HG03135 (cell line): ENCODE data around the gene MOGAT3.
A peak's percentile ranks its signal among the peaks of the same experiment; 100 is the strongest.

Source experiments
- ATAC-seq: cut with Tn5 transposase; IDR thresholded peaks from one replicate; pipeline ENCODE4 v1.9.1; 2021; ENCODE audit warnings: mild to moderate bottlenecking, moderate library complexity; ENCODE audit not compliant: unreplicated experiment

The MOGAT3 gene

DNA sequence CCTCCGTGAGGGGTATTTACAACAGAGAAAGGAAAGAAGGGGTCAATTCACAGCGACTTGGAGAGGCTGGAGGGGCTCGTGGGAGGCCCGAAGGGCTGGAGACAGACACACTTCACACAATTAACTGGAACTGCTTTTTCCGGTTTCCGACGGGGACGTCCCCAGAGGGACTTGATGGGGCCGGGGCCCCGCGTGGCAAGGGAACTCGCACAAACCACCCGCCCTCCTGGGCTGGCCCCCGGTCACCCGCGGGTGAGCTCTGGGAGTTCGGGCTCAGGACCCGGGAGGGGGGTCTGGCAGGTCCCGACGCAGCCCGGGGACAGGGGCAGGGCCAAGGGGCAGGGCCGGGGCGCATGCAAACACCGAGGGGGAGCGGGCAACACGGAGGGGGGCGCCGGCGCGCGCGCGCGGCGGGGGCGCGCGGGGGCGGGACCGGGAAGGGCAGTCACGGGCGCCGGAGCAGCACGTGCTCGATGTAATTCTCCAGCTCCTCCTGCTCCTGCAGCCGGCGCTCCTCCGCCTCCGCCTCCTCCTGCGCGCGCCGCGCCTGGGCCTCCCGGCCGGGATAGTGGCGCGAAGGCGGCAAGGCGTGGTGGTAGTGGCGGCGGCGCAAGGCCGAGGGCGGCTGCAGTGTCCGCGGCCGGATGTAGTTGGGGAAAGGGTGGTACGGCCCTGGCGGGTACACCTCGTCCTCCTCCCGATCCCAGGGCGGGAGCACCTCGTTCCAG lies 38.1 kb downstream of the MOGAT3 start:
- no peak for ATAC-seq

DNA sequence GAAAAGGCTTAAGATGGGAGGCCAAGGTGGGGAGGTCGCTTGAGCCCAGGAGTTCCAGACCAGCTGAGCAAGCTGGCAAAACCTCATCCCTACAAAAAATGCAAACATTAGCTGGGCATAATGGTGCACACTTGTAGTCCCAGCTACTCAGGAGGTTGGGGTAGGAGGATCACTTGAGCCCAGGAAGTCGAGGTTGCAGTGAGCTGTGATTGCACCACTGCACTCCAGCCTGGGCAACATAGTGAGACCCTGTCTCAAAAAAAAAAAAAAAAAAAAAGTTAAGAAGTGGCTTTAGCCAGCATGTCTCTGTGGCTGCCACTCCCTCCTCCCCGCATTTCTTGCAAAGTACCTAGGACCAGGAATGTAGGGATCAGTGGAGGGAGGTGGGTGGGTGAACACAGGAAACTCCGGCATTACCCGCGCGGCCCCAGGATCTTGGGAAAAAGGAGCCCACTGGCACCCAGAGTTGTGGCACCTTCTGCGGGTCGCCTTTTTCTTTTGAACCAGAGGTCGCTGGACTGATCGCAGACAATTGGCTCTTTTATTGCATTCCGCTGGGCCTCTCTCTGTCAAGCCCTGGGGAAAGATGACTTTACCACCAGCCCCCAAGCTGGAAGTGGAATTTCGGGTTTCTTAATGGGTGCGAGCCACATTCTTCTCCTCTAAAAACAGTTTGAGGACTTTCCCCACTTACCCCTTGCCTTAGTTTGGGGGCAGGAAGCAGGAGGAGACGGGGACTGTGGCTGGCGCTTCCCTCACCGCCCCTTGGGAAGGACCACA lies 39.0 kb downstream of the MOGAT3 start:
- no peak for ATAC-seq

DNA sequence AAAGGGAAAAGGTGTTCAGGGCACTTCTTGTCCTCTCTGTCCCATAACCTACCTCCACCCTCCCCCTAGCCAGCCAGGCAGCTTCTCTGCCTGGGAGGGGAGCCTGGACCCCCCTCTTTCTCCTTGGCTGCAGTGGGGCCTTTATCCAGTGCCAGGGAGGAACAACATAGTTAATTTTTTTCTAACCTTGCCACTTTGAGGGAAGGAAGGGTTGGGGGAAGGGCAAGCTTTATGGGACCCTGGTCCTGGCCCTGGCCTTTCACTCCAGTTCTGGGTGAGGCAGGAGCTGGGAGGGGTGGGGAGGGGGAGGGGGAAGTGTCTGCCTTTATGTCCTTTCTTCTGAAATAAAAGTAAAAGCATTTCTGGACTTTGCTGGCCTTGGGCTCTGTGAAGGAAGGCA lies 39.9 kb downstream of the MOGAT3 start:
- ATAC-seq, result no peak

DNA sequence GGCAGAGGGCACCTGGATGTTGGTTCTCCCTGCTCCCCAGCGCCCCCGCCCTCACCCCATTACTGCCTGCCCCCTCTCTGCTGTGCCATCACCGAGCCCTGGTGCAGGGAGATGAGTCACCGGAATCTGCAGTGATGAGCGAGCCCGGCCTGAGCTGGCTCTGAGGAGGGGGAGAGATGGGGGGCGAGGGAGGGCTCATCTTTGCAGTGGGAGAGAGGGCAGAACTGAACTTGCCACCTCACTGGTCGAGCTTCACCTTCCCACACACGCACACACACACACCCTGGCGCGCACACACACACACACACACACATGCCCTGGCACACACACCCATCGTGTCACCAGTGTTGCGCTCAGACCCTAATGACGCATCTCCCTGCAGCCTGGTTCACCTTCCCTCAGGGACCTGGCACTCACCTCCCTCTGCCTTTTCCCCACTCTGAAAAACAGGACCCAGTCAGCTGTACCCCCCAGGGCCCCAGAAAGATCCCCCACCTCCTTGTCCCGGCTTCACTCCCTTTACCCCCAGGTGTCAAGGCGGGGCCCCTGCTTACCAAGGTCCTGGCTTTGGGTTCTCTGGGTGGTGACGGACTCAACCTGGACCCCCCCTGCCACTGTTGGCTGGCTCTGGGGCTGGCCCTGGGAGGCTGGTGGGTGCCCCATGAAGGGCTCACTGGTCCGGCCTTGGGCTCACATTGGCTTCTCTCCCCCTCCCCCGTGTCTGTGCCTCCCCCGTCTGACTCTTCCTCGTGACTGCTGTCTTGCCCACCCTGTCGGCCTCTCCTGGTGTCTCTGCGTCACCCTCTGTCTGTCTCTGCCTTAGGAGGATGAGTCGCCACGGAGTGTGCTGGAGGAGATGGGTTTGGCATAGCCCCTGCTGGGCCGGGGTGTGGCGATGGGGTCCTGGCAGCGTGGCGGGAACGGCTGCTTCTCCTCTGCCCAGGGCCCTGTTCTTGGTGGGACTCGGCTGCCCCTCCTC lies 40.9 kb downstream of the MOGAT3 start:
- no peak for ATAC-seq

DNA sequence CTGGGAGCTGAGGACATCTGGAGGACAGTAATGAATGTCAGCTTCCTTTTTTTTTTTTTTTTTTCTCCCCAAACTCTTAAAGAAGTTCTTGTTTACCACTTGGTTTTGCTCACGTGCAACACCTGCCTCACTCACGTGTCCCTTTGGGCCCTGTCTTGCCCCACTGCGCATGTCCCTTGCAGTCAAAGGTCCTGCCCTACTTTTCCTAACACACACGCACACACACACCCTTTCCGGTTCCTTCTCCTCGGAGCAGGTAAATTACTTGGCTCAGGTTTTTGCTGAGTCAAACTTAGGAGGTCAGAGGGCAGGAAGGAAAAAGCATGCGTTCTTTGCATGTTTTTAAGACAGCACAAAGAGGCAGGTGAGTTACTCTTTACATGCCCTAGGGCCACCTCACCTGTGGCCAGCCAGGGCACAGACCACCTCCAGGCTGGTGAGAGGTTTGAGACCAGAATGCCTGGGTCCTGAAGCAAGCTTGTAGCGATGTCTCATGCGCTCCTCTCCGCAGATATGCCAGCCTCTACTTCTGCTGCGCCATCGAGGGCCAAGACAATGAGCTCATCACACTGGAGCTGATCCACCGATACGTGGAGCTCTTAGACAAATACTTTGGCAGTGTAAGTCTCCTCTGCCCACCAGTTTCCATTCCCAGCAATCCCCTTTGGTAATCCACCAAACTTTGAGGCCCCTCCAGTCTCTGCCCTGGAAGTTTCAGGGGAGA lies 43.8 kb downstream of the MOGAT3 start:
- no peak for ATAC-seq

DNA sequence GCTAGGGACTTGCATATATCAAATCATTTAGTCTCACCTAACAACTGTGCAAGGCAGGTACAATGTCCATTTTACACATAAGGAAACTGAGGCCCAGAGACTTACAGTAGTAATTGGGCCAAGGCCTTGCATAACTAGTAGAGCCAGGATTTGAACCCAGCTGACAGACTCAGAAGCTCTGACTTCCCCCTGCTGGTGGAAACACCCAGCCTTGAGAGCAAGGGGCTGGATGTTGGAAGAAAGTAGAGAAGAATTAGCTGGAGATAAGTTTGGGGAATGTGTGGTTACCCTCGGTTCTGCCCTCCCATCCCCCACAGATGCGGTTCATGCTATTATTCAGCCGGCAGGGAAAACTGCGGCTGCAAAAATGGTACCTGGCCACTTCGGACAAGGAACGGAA lies 44.6 kb downstream of the MOGAT3 start:
- no peak for ATAC-seq

DNA sequence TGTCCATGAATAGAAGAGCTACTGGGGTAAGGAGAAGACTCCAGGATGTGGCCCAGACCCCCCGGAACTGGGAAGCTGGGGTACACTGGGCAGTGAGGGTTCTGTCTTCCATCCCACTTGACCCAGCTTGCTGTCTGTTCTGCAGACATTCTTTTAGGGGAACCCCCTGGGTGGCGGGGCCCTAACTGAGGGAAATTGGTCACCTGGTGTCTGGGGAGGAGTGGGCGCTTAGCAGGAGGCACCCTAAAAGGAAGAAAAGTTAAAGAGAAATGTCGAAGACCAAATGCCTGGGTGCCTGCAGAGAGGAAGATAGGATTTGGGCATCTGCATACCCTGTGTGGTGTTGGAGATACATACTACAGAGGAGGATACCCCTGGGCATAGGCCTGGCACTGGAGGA lies 45.5 kb downstream of the MOGAT3 start:
- no peak for ATAC-seq

DNA sequence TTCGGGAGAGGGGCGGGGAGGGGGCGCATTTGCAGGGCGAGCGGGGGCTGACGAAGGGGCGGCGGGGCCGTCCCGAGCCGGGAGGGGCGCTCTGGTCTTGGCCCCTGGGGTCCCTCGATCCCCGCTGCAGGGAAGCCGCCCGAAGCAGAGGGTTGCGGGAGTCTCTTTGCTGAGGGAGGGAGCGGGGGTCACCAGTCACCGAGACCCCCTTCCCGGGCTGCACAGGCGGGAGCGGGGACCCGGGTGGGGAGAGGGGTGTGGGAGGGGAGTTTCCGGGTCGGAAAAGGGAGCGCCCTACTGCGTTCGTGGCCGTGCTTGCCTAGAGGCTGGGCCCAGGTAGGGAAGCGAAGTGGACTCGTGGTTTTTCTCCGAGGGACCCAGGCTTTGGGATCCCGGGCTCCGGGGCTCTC lies 46.1 kb downstream of the MOGAT3 start:
- peak; percentile 23 for ATAC-seq

DNA sequence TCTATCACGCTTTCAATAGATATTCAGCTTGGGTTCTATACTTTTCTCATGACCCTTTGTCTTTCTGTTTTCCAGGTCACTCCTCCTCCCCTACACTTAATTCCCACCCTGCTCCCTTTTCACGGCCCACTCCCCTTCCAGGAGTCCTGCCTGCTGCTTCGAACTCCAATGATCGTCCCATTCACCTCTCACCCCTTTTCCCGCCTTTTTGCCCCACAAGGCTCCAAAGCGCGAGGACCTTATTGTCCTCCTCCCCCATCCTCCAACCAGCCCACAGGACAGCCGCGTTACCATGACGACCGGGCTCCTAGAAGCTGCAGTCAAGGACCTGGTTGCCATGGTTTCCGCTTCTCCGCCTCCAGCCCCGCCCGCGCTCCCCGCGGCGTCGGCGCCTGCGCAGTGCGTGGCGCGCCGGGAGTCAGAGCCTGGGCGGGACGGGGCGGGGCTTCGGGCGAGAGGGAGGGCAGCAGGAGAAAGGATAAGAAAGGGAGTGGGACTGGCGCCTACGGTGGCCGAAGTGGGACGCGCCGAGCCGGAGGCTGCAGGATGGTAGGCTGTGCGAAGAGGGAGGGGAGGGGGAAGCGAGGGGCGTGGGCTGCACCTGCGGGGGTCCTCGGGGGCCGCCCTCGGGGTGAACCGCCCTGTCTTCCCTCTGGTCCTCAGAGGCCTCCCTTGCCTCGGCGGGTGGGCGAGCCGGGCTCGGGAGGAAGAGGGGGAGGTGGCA lies 46.7 kb downstream of the MOGAT3 start, which contains the start of gene AP1S1:
TSS of gene AP1S1 (plus strand) at position 508 of the 724 bp plus-strand sequence. CDS start at position 547, 39 bp downstream.
- ATAC-seq, result peak; percentile 80

DNA sequence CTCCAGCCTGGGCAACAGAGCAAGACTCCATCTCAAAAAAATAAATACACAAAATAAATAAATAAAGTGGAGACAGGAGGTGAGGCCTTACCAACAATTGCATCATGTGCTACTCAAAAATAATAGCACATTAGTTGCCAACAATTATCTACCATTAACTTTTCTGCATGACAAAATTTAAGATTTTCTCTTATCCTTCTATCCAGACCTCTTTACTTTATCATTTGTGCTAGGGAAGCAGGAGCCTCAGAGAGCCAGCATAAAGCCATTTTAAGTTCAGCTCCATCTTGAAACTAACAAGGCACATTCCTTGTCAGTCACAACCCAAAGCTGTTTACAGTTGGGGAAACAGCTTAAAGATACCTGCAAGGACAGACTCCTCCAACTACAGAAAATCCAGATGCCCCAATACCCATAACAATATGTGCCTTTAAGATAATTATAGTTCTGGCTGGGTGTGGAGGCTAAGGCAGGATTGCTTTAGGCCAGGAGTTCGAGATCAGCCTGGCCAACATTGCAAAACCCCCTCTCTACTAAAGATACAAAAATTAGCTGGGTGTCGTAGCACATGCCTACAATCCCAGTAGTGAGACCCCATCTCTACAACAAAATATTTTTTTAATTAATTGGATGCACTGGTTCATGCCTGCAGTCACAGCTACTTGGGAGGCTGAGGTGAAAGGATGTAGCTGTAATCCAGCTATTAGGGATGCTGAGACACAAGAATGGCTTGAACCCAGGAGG lies 48.8 kb downstream of the MOGAT3 start:
- no peak for ATAC-seq
